Testis (tissue), 3 donors: Measurements from ENCODE around the gene KISS1R. TPM values are rescaled to one million over a fixed set of nuclear protein-coding genes. Genes with fewer than 3 reads are reported as not detected.

Source experiments
- DNase-seq: peaks from one replicate; pipeline ENCODE4 v3.0.0-alpha.2; 2019
- H3K27ac ChIP-seq, 2 donors: fragments of 200-600 bp; sonication (generic); one replicate each; pipeline ENCODE4 v1.5.1; 2019
- H3K27me3 ChIP-seq: fragments of 200-600 bp; sonication (generic); one replicate; pipeline ENCODE4 v1.5.1; 2019
- H3K36me3 ChIP-seq: fragments of 200-600 bp; sonication (generic); one replicate; pipeline ENCODE4 v1.5.1; 2017; ENCODE audit warnings: low read depth; ENCODE audit errors: missing control alignments
- H3K4me1 ChIP-seq: fragments of 200-600 bp; sonication (generic); one replicate; pipeline ENCODE4 v1.5.1; 2019
- H3K4me3 ChIP-seq, 2 donors: fragments of 200-600 bp; sonication (generic); one replicate each; pipeline ENCODE4 v1.5.1; 2017 to 2019
- H3K9me3 ChIP-seq: fragments of 200-600 bp; sonication (generic); one replicate; pipeline ENCODE4 v1.5.1; 2017
- POLR2A ChIP-seq: fragments of 450-650 bp; IDR thresholded peaks from one replicate; pipeline ENCODE4 v1.6.1; 2017; ENCODE audit warnings: antibody characterized with exemption, mild to moderate bottlenecking, moderate library complexity
- WGBS, 2 donors: methylation state at CpG; one replicate each; pipeline ENCODE4 v1.1.5; 2018; 5-methylcytosine and 5-hydroxymethylcytosine counted together
- intact Hi-C: fragments of 100-400 bp; cut with DNase I; formaldehyde crosslinking; loops from one replicate; pipeline ENCODE4 v1.15.1; 2023; ENCODE audit warnings: low total_unique reads
- polyA plus RNA-seq: library from polyadenylated mRNA; stranded (reverse); fragments of 350-450 nt; fragmentation: Illumina TruSeq; extraction: RNeasy Lipid Tissue Mini Kit (QIAGEN cat#74804); gene quantifications from one replicate; pipeline ENCODE4 v1.2.3, GENCODE V29; 2014; ENCODE audit warnings: low read depth, low replicate concordance; ENCODE audit not compliant: insufficient read depth
- total RNA-seq, 2 donors: library from RNA; depleted of rRNA; stranded (reverse); fragments of >200 nt; gene quantifications; one replicate each; pipeline ENCODE4 v1.2.3, GENCODE V29; 2016
- TF ChIP-seq, protein P1 (sequence below), 3 experiments: fragments of 450-650 bp in 2 of 3; fragments of 200-600 bp in 1 of 3; sonication (generic) in 1 of 3; IDR thresholded peaks; one replicate each; pipeline ENCODE4 v1.5.1; 2016 to 2019; ENCODE audit warnings: antibody characterized with exemption in 3 of 3, mild to moderate bottlenecking in 2 of 3, moderate library complexity in 1 of 3

The KISS1R gene
- total and polyA plus RNA-seq, 3 donors from 2014 or later: not detected

DNA sequence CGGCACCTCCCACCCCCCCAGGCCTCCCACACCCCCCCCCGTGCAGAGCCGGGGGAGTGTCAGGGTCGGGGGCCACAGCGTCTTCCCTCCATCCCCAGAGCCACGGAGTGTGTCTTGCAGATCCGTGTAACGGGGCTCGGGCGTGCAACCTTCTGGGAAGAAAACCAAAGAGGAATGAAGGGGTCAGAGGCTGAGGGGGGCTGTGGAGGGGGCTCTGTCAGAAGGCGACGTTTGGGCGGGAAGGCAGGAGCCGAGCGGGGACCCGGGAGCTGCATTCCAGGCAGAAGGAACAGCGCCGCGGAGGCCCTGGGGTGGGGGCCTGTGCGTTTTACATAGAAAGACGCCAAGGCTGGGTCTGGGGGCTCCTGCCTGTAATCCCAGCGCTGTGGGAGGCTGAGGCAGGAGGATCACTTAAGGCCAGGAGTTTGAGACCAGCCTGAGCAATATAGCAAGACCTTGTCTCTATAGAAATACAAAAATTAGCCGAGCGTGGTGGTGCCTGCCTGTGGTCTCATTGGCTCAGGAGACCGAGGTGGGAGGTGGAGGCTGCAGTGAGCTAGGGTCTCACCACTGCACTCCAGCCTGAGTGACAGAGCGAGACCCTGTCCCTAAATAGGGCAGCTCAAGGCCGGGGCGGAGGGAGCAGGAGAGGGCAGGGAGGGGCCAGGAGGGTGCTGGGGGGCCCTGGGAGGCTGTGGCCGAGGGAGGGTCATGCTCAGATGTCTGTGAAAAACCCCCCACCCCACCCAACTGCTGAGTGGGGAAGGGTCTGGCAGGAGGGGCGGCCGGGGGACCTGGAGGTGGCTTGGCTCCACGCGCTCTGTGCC, 36.5 kb downstream of the KISS1R start:
- Histone ChIP-seq H3K9me3 (no peaks in the 10 kb centered on the region), H3K4me1 (no peaks in the 10 kb centered on the region), H3K4me3 (no peak overlapping the region), H3K27ac (no peak overlapping the region), H3K27me3 (no peaks in the 10 kb centered on the region), H3K36me3 (no peaks in the 10 kb centered on the region)
- TF ChIP-seq, protein P1, sequence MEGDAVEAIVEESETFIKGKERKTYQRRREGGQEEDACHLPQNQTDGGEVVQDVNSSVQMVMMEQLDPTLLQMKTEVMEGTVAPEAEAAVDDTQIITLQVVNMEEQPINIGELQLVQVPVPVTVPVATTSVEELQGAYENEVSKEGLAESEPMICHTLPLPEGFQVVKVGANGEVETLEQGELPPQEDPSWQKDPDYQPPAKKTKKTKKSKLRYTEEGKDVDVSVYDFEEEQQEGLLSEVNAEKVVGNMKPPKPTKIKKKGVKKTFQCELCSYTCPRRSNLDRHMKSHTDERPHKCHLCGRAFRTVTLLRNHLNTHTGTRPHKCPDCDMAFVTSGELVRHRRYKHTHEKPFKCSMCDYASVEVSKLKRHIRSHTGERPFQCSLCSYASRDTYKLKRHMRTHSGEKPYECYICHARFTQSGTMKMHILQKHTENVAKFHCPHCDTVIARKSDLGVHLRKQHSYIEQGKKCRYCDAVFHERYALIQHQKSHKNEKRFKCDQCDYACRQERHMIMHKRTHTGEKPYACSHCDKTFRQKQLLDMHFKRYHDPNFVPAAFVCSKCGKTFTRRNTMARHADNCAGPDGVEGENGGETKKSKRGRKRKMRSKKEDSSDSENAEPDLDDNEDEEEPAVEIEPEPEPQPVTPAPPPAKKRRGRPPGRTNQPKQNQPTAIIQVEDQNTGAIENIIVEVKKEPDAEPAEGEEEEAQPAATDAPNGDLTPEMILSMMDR (IDR thresholded peaks at IDR 0.05): no peak
- TF ChIP-seq POLR2A: no peak
- no peak for DNase-seq
- intact Hi-C loops: no loop called here
- WGBS, 2 donors: 74 to 77% methylated on average over 22 to 33 of the region's 33 CpGs

DNA sequence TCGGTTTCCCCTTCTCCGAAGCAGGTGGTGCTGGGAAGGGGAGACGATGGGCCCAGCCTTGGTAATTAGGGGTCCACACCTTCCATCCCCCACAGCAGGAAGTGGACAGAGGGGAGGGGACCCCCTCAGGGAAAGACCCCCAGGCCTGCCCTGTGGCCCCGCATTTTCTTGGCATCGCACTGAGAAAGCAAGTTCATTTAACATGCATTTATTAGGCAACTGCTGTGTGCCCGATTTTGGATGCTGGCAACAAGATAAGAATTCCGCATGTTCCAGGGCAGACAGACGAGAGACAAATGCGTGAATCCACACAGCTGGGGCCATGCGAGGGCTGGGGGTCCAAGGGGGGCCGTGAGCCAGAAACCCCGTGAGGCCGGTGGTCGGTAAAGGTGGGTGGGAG, 37.1 kb downstream of the KISS1R start:
- Histone ChIP-seq H3K27ac (no peak overlapping the region), H3K27me3 (no peaks in the 10 kb centered on the region), H3K4me3 (no peak overlapping the region), H3K36me3 (no peaks in the 10 kb centered on the region), H3K4me1 (no peaks in the 10 kb centered on the region), H3K9me3 (no peaks in the 10 kb centered on the region)
- no peak for DNase-seq
- intact Hi-C loops: no loop called here
- 75 to 79% methylated on average over 13 to 14 of the region's 14 CpGs for WGBS, 2 donors
- no peak for TF ChIP-seq POLR2A
- TF ChIP-seq, protein P1 (IDR thresholded peaks at IDR 0.05): no peak

DNA sequence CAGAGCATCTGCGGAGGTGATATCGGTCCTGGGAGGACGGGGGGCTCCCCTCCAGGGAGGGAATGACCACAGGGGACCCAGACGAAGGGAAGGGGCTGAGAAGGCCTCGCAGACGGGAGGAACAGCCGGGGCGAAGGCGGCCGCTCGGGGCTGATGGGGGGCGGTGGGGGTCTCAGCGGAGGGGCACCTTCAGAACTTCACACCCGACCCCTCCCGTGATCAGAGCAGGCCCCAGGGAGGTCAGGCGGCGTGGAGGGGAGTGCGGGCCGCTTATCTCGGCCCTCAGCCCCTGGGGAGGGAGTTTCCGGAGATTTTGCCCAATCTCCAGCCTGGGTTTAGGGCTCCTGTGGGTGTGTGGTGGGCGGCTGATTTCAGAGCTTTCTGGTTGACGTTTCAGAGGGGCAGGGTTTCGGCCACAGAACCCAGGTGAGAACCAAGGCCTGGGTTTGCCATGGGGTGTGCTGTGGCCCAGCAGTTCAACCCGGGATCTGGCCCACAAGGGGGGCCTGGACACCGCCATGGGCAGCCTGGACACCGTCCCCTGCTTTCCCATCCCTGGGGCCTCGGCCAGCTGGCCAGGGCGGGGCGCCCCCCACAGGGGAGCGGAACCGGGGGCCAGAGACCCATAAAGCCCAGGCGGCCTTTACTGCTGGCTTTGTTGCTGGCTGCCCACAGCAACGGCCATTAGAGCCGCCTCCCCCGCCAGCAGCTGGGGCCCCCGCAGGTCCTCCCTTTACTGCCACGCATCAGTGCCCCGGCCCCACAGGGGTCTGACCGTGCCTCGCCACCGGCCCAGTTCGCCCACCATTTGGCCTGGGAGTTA, 37.8 kb downstream of the KISS1R start:
- TF ChIP-seq, protein P1 (IDR thresholded peaks at IDR 0.05): no peak
- no peak for TF ChIP-seq POLR2A
- Histone ChIP-seq H3K27me3 (no peaks in the 10 kb centered on the region), H3K9me3 (no peaks in the 10 kb centered on the region), H3K4me3 (no peak overlapping the region), H3K36me3 (no peaks in the 10 kb centered on the region), H3K4me1 (no peaks in the 10 kb centered on the region), H3K27ac (no peak overlapping the region)
- intact Hi-C loops: no loop called here
- DNase-seq: no peak
- 76 to 85% methylated on average over 29 to 42 of the region's 43 CpGs for WGBS, 2 donors

DNA sequence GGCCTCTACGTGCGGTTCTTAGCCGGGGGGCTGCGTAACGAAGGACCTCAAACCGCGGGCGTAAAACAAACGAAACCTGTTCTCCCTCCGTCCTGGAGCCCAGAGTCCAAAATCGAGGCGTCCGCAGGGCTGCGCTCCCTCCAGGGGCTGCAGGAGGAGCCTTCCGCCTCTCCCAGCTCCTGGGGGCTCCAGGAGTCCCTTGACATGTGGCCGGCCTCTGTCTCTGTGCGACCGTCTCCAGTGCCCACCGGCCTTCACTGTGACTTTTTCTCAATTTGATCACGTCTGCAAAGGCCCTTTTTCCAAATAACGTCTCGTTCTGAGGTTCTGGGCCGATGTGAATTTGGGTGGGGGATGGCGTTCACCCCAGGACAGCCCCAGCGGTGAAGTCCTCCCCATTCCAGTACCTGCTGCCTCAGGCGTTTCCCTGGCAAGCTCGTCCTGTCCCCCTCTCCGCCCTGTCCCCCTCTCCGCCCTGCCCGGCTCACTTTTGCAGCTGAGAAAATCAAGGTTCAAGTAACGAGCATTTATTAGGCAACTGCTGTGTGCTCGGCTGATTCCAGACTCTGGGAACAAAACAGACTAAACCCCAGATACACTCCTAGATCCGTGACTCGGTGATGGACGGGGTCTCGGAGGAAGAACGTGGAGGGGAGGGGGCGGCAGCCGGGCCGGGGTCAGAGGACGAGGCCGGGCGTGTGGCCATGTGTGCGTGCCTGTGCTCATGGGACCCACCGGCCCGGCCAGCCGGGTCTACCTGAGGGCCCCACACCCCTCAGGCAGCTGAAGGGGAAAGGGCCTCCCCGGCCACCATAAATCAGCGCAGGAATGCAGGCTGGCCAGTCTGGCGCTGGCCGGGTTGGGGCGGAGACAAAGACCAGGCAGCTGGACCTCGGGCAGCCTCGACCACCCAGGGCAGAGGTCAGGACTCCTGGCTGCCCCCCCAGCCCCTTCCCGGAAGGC, 39.0 kb downstream of the KISS1R start:
- no peaks in the 10 kb centered on the region for H3K9me3 ChIP-seq
- intact Hi-C loops: no loop called here
- no peak overlapping the region for H3K4me3 ChIP-seq
- no peak overlapping the region for H3K27ac ChIP-seq
- no peaks in the 10 kb centered on the region for H3K27me3 ChIP-seq
- no peaks in the 10 kb centered on the region for H3K36me3 ChIP-seq
- TF ChIP-seq, protein P1 (IDR thresholded peaks at IDR 0.05): no peak
- TF ChIP-seq POLR2A: no peak
- H3K4me1 ChIP-seq: no peaks in the 10 kb centered on the region
- DNase-seq: no peak
- 89% methylated on average over 34 to 55 of the region's 55 CpGs for WGBS, 2 donors
